ENCODE data around the gene OR14A16. TPM values are rescaled to one million over a fixed set of nuclear protein-coding genes. Genes with fewer than 3 reads are reported as not detected.

OR14A16 gene
- total and polyA plus RNA-seq, 4 donors, result not detected

DNA sequence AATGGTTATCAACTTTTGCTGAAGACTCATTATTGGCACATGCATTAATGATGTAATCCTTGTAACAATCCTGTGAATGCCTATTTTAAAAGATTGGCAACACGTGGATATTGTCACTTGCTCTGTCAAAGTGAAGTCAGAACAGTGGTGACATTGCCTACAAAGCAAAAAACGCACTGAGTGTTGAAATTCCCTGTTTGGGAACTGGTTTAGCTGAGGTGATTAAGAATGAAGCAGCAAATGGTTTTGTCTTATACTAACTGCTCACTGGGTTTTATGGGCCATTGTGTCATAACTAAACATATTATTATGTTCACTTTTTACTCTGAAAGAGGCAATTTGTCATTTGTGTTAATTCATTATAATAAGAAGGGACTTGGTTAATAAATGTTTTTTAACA, 11.3 kb downstream of the OR14A16 start:
- no peaks in the 10 kb centered on the region for H3K9me3 ChIP-seq (ENCODE audit: control insufficient read depth in 4 of 4, low read length in 3 of 4)
- H3K27ac ChIP-seq (ENCODE audit: low read depth in 1 of 2, low read length in 2 of 2), result no peak overlapping the region
- H3K36me3 ChIP-seq (ENCODE audit: control insufficient read depth in 4 of 4, insufficient read depth in 3 of 4, low read depth in 1 of 4, low read length in 3 of 4), result no peaks in the 10 kb centered on the region
- H3K4me1 ChIP-seq (ENCODE audit: control insufficient read depth in 4 of 4, insufficient read depth in 4 of 4, low read length in 3 of 4), result no peaks in the 10 kb centered on the region
- WGBS, result 36% methylated on average over 2 of the region's 2 CpGs
- peaks cover 0 to 3% (median 0%) of the 10 kb centered on the region in 4 donors for H3K27me3 ChIP-seq (ENCODE audit: control insufficient read depth in 4 of 4, insufficient read depth in 4 of 4, low read length in 3 of 4)
- no peak for TF ChIP-seq RAD21 (IDR thresholded peaks at IDR 0.05)
- TF ChIP-seq EGR1 (IDR thresholded peaks at IDR 0.05; ENCODE audit: low read depth in 2 of 2), result no peak
- TF ChIP-seq TAF1 (conservative IDR thresholded peaks at IDR 0.05), result no peak
- no peak for TF ChIP-seq ZBTB33 (IDR thresholded peaks at IDR 0.05)
- TF ChIP-seq, protein P1, sequence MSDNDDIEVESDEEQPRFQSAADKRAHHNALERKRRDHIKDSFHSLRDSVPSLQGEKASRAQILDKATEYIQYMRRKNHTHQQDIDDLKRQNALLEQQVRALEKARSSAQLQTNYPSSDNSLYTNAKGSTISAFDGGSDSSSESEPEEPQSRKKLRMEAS (IDR thresholded peaks at IDR 0.05), result no peak
- TF ChIP-seq HNF4G (IDR thresholded peaks at IDR 0.05), result no peak
- TF ChIP-seq SP1 (IDR thresholded peaks at IDR 0.05), result no peak
- TF ChIP-seq GABPA (IDR thresholded peaks at IDR 0.05 in 1 of 2, conservative IDR thresholded peaks at IDR 0.05 in 1 of 2), result no peak
- TF ChIP-seq HNF4A (conservative IDR thresholded peaks at IDR 0.05), result no peak
- no peak for TF ChIP-seq YY1 (IDR thresholded peaks at IDR 0.05)
- TF ChIP-seq ATF3 (IDR thresholded peaks at IDR 0.05), result no peak
- no peak for TF ChIP-seq NR2F2 (IDR thresholded peaks at IDR 0.05)
- TF ChIP-seq RXRA (IDR thresholded peaks at IDR 0.05), result no peak
- no peak overlapping the region for H3K9ac ChIP-seq (ENCODE audit: low read depth in 1 of 2, low read length in 2 of 2)
- no peak overlapping the region for H3K4me3 ChIP-seq (ENCODE audit: low read depth in 1 of 3, low read length in 3 of 3)
- no peak for DNase-seq (ENCODE audit: low spot score)

- no peak overlapping the region for H3K9ac ChIP-seq (ENCODE audit: low read depth in 1 of 2, low read length in 2 of 2)
- no peaks in the 10 kb centered on the region for H3K36me3 ChIP-seq (ENCODE audit: control insufficient read depth in 4 of 4, insufficient read depth in 3 of 4, low read depth in 1 of 4, low read length in 3 of 4)
- no peaks in the 10 kb centered on the region for H3K9me3 ChIP-seq (ENCODE audit: control insufficient read depth in 4 of 4, low read length in 3 of 4)
- no peak for DNase-seq (ENCODE audit: low spot score)
- H3K27ac ChIP-seq (ENCODE audit: low read depth in 1 of 2, low read length in 2 of 2), result no peak overlapping the region
- no peak overlapping the region for H3K4me3 ChIP-seq (ENCODE audit: low read depth in 1 of 3, low read length in 3 of 3)
- TF ChIP-seq, protein P2, sequence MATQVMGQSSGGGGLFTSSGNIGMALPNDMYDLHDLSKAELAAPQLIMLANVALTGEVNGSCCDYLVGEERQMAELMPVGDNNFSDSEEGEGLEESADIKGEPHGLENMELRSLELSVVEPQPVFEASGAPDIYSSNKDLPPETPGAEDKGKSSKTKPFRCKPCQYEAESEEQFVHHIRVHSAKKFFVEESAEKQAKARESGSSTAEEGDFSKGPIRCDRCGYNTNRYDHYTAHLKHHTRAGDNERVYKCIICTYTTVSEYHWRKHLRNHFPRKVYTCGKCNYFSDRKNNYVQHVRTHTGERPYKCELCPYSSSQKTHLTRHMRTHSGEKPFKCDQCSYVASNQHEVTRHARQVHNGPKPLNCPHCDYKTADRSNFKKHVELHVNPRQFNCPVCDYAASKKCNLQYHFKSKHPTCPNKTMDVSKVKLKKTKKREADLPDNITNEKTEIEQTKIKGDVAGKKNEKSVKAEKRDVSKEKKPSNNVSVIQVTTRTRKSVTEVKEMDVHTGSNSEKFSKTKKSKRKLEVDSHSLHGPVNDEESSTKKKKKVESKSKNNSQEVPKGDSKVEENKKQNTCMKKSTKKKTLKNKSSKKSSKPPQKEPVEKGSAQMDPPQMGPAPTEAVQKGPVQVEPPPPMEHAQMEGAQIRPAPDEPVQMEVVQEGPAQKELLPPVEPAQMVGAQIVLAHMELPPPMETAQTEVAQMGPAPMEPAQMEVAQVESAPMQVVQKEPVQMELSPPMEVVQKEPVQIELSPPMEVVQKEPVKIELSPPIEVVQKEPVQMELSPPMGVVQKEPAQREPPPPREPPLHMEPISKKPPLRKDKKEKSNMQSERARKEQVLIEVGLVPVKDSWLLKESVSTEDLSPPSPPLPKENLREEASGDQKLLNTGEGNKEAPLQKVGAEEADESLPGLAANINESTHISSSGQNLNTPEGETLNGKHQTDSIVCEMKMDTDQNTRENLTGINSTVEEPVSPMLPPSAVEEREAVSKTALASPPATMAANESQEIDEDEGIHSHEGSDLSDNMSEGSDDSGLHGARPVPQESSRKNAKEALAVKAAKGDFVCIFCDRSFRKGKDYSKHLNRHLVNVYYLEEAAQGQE (IDR thresholded peaks at IDR 0.05), result no peak
- TF ChIP-seq HNF4G (IDR thresholded peaks at IDR 0.05) (no peak), RAD21 (IDR thresholded peaks at IDR 0.05) (no peak), SP1 (IDR thresholded peaks at IDR 0.05) (no peak), FOXA1 (IDR thresholded peaks at IDR 0.05) (no peak), HNF4A (conservative IDR thresholded peaks at IDR 0.05) (no peak), EGR1 (IDR thresholded peaks at IDR 0.05; ENCODE audit: low read depth in 2 of 2) (no peak), NR2F2 (IDR thresholded peaks at IDR 0.05) (no peak), JUND (IDR thresholded peaks at IDR 0.05) (no peak), YY1 (IDR thresholded peaks at IDR 0.05) (no peak), ZBTB33 (IDR thresholded peaks at IDR 0.05) (no peak), TAF1 (conservative IDR thresholded peaks at IDR 0.05) (no peak), FOXA2 (IDR thresholded peaks at IDR 0.05) (no peak), CTCF (IDR thresholded peaks at IDR 0.05; ENCODE audit: low read depth, low read length, missing input control) (no peak), RXRA (IDR thresholded peaks at IDR 0.05) (no peak), ATF3 (IDR thresholded peaks at IDR 0.05) (no peak), GABPA (IDR thresholded peaks at IDR 0.05 in 1 of 2, conservative IDR thresholded peaks at IDR 0.05 in 1 of 2) (no peak)
- TF ChIP-seq, protein P1 (IDR thresholded peaks at IDR 0.05), result no peak
- no peaks in the 10 kb centered on the region for H3K27me3 ChIP-seq (ENCODE audit: control insufficient read depth in 4 of 4, insufficient read depth in 4 of 4, low read length in 3 of 4)
- H3K4me1 ChIP-seq (ENCODE audit: control insufficient read depth in 4 of 4, insufficient read depth in 4 of 4, low read length in 3 of 4), result no peaks in the 10 kb centered on the region
- WGBS, result 8% methylated on average over 2 of the region's 2 CpGs
Observed at GRCh38 chr1:247797518-247797917, 26.4 kb downstream of the OR14A16 start.

All from liver (tissue), 9 donors.